ENCODE results near the gene PRKCSH.

Gene PRKCSH

GRCh38 chr19:11479090-11479897 lies 43.9 kb downstream of the PRKCSH start:
- peak in 1 of 6 experiments; percentile 15 for DNase-seq

GRCh38 chr19:11479898-11480714 lies 44.7 kb downstream of the PRKCSH start:
- DNase-seq = no peak

- peak in 2 of 6 experiments; percentile 15 to 25 for DNase-seq
Measured at GRCh38 chr19:11480715-11481533, 45.5 kb downstream of the PRKCSH start, which contains the start of gene ELAVL3. Gene ELAVL3, minus strand, starts transcription at chr19:11481046. Its CDS starts 438 bp downstream, at chr19:11480608.

GRCh38 chr19:11481534-11482383 lies 46.3 kb downstream of the PRKCSH start:
- DNase-seq = peak; percentile 34 to 62 (median 52)

- DNase-seq = peak; percentile 52 to 77 (median 66)
Measured at GRCh38 chr19:11482384-11483050, 47.1 kb downstream of the PRKCSH start.

- DNase-seq = no peak
Measured at GRCh38 chr19:11483366-11484111, 48.1 kb downstream of the PRKCSH start.

GRCh38 chr19:11485245-11485837 lies 49.9 kb downstream of the PRKCSH start:
- no peak for DNase-seq

- no peak for DNase-seq
Measured at GRCh38 chr19:11486661-11487503, 51.4 kb downstream of the PRKCSH start.

- no peak for DNase-seq
Measured at GRCh38 chr19:11489378-11489777, 53.9 kb downstream of the PRKCSH start.

- DNase-seq = no peak
Measured at GRCh38 chr19:11494634-11495285, 59.3 kb downstream of the PRKCSH start.

GRCh38 chr19:11495481-11495880 lies 60.0 kb downstream of the PRKCSH start:
- no peak for DNase-seq

- DNase-seq = no peak
Measured at GRCh38 chr19:11495885-11496284, 60.5 kb downstream of the PRKCSH start.

- DNase-seq = peak in 5 of 6 experiments; percentile 41 to 57 (median 48)
Measured at GRCh38 chr19:11496391-11497163, 61.1 kb downstream of the PRKCSH start.

- DNase-seq = no peak
Measured at GRCh38 chr19:11499220-11499726, 63.8 kb downstream of the PRKCSH start.

- DNase-seq = no peak
Measured at GRCh38 chr19:11499890-11500420, 64.5 kb downstream of the PRKCSH start.

All from stimulated activated naive CD4-positive, alpha-beta T cell (primary cell).